Neural cell (in vitro differentiated cells): ENCODE measurements around the gene DNAJC7.
"Not testable (repeated sequence)": the region's sequence is repeated elsewhere in the genome, so short reads cannot be mapped to it uniquely, and the experiment has no call there.

Experiments
- EZH2 ChIP-seq: fragments of 200-600, 300-800 bp; shearing (Covaris generic), sonication (generic); IDR thresholded peaks from 2 replicates; pipeline ENCODE4 v1.6.1; 2014; ENCODE audit warnings: antibody characterized with exemption, low read length, borderline replicate concordance, mild to moderate bottlenecking; ENCODE audit not compliant: insufficient read depth, poor library complexity, severe bottlenecking
- POLR2AphosphoS5 ChIP-seq: IDR thresholded peaks from 2 replicates; pipeline ENCODE4 v1.6.1; 2012
- TAF1 ChIP-seq: IDR thresholded peaks from 2 replicates; pipeline ENCODE4 v1.6.1; 2012; ENCODE audit warnings: low read depth
- TF ChIP-seq, protein P1 (sequence below): fragments of 450-650 bp; IDR thresholded peaks from 2 replicates; pipeline ENCODE4 v1.5.1; 2014; ENCODE audit warnings: antibody characterized with exemption, mild to moderate bottlenecking, moderate library complexity; ENCODE audit not compliant: poor library complexity, severe bottlenecking

DNA sequence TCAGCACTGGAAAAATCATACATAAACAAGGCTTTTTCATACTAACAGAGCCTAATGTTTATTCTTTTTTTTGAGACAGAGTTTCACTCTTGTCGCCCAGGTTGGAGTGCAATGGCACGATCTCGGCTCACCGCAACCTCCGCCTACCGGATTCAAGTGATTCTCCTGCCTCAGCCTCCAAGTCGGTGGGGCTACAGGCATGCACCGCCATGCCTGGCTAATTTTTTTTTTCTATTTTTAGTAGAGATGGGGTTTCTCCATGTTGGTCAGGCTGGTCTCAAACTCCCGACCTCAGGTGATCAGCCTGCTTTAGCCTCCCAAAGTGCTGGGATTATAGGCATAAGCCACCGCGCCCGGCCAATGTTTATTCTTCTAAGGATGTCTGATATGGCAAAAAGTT lies 3.5 kb downstream of the DNAJC7 start:
- TF ChIP-seq POLR2AphosphoS5, EZH2, TAF1: not testable (repeated sequence)
- TF ChIP-seq, protein P1, sequence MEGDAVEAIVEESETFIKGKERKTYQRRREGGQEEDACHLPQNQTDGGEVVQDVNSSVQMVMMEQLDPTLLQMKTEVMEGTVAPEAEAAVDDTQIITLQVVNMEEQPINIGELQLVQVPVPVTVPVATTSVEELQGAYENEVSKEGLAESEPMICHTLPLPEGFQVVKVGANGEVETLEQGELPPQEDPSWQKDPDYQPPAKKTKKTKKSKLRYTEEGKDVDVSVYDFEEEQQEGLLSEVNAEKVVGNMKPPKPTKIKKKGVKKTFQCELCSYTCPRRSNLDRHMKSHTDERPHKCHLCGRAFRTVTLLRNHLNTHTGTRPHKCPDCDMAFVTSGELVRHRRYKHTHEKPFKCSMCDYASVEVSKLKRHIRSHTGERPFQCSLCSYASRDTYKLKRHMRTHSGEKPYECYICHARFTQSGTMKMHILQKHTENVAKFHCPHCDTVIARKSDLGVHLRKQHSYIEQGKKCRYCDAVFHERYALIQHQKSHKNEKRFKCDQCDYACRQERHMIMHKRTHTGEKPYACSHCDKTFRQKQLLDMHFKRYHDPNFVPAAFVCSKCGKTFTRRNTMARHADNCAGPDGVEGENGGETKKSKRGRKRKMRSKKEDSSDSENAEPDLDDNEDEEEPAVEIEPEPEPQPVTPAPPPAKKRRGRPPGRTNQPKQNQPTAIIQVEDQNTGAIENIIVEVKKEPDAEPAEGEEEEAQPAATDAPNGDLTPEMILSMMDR, result not testable (repeated sequence)
